SK-N-SH (cell line): Measurements from ENCODE around the gene ZMYND8.

ENCODE experiments used
- CHD2 ChIP-seq: fragments of 150-350 bp; IDR thresholded peaks from 2 replicates; pipeline ENCODE4 v1.6.1; 2018; ENCODE audit warnings: low read length; ENCODE audit not compliant: partially characterized antibody
- CTCF ChIP-seq: fragments of 200-600 bp; sonication (generic); IDR thresholded peaks from 2 replicates; pipeline ENCODE4 v1.6.1; 2017; ENCODE audit warnings: antibody characterized with exemption, mild to moderate bottlenecking, moderate library complexity
- EP300 ChIP-seq, 2 experiments: IDR thresholded peaks; 2 replicates each; pipeline versions ENCODE4 v1.4.0 to v1.6.1; 2012; ENCODE audit warnings: borderline replicate concordance in 1 of 2, low read depth in 1 of 2, low read length in 1 of 2
- EZH2phosphoT487 ChIP-seq: fragments of 200-600 bp; sonication (generic); IDR thresholded peaks from 2 replicates; pipeline ENCODE4 v1.6.1; 2017; ENCODE audit warnings: low read depth, mixed run types, mild to moderate bottlenecking, antibody characterized with exemption, moderate library complexity, borderline replicate concordance
- GABPA ChIP-seq: IDR thresholded peaks from 2 replicates; pipeline ENCODE4 v1.4.0; 2012; ENCODE audit warnings: low read depth, mild to moderate bottlenecking
- JUND ChIP-seq: IDR thresholded peaks from 2 replicates; pipeline ENCODE4 v1.4.0; 2012
- POLR2AphosphoS5 ChIP-seq: IDR thresholded peaks from 2 replicates; pipeline ENCODE4 v1.6.1; 2012; ENCODE audit warnings: low read depth, low read length
- RAD21 ChIP-seq: IDR thresholded peaks from 2 replicates; pipeline ENCODE4 v1.6.1; 2012; ENCODE audit warnings: mild to moderate bottlenecking, low read length
- REST ChIP-seq: IDR thresholded peaks from 2 replicates; pipeline ENCODE4 v1.6.1; 2012; ENCODE audit warnings: mild to moderate bottlenecking, low read depth, low read length, moderate library complexity
- SMC3 ChIP-seq: IDR thresholded peaks from 2 replicates; pipeline ENCODE4 v1.6.1; 2012; ENCODE audit warnings: low read depth, low read length, improper control_type of control experiment
- TF ChIP-seq, protein P1 (sequence below): IDR thresholded peaks from 2 replicates; pipeline ENCODE4 v1.4.0; 2012; ENCODE audit warnings: low read depth
- TF ChIP-seq, protein P2 (sequence below): fragments of 150-350 bp; IDR thresholded peaks from 2 replicates; pipeline ENCODE4 v1.6.1; 2017; ENCODE audit warnings: antibody characterized with exemption, low read length, low read depth, borderline replicate concordance

DNA sequence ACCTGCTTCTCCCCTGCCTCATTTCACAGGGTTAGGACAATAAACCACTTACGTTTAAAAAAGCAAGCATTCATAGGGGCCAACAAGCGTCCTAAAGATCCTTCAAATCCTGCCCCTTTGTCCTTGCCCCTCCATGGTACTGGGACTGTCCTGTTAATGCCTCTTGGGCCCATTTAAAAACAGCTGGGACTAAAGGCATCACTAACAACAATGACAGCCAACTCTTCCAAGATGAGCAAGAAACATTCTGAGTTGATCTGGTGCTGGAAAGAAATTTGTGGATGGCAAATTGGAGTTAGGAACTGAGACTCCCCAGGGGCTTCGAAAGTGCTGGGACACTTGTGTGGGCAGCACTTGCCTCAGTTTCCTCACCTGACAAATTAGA lies 93.4 kb downstream of the ZMYND8 start:
- TF ChIP-seq RAD21 (no peak), EP300 (IDR thresholded peaks at IDR 0.05; ENCODE audit: borderline replicate concordance in 1 of 2, low read depth in 1 of 2, low read length in 1 of 2) (no peak), REST (no peak), SMC3 (no peak), GABPA (no peak), POLR2AphosphoS5 (no peak), CTCF (no peak), EZH2phosphoT487 (no peak), CHD2 (no peak), JUND (no peak)
- TF ChIP-seq, protein P1, sequence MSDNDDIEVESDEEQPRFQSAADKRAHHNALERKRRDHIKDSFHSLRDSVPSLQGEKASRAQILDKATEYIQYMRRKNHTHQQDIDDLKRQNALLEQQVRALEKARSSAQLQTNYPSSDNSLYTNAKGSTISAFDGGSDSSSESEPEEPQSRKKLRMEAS = no peak
- TF ChIP-seq, protein P2, sequence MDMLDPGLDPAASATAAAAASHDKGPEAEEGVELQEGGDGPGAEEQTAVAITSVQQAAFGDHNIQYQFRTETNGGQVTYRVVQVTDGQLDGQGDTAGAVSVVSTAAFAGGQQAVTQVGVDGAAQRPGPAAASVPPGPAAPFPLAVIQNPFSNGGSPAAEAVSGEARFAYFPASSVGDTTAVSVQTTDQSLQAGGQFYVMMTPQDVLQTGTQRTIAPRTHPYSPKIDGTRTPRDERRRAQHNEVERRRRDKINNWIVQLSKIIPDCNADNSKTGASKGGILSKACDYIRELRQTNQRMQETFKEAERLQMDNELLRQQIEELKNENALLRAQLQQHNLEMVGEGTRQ = no peak
